Activated CD8-positive, alpha-beta memory T cell treated with anti-CD3 and anti-CD28 coated beads, Interleukin-2, amount 10 ng/mL, durations not matched to agents 7 days and 5 days (primary cell): ENCODE data around the gene ZNF124. TPM values are rescaled to one million over a fixed set of nuclear protein-coding genes. Genes with fewer than 3 reads are reported as not detected.

Experiments used
- ATAC-seq: fragments of 150-1000 bp; cut with Tn5 transposase; one replicate; pipeline ENCODE4 v1.10.0; 2021; ENCODE audit warnings: moderate library complexity
- CTCF ChIA-PET: fragments of 350-600 bp; sonication (Branson Sonifier 250); formaldehyde crosslinking; loops from one replicate; lab custom pipeline; 2021; ENCODE audit warnings: antibody characterized with exemption; lab: Charles Lee
- DNase-seq: peaks from one replicate; pipeline ENCODE4 v3.0.0-alpha.2; 2020
- H3K27ac Mint-ChIP-seq: one replicate; pipeline ENCODE4 v1.8.0; 2021; ENCODE audit warnings: mild to moderate bottlenecking, mixed read lengths
- H3K27me3 Mint-ChIP-seq: one replicate; pipeline ENCODE4 v1.8.0; 2021; ENCODE audit warnings: mixed read lengths
- H3K36me3 Mint-ChIP-seq: one replicate; pipeline ENCODE4 v1.8.0; 2021; ENCODE audit warnings: mild to moderate bottlenecking, mixed read lengths
- H3K4me1 Mint-ChIP-seq: one replicate; pipeline ENCODE4 v1.8.0; 2021; ENCODE audit warnings: mixed read lengths
- H3K4me3 Mint-ChIP-seq: one replicate; pipeline ENCODE4 v1.8.0; 2021; ENCODE audit warnings: mild to moderate bottlenecking, moderate library complexity, mixed read lengths
- H3K9me3 Mint-ChIP-seq: one replicate; pipeline ENCODE4 v1.8.0; 2022; ENCODE audit warnings: low read depth, mixed read lengths
- microRNA-seq: library from miRNA; unstranded; fragments of <30 nt; microRNA quantifications from one replicate; pipeline ENCODE4 v1.2.0, GENCODE V29; 2022
- total RNA-seq, 2 experiments: library from RNA; stranded (reverse); gene quantifications; one replicate each; pipeline ENCODE4 v1.2.3, GENCODE V29; 2021

The ZNF124 gene
- total RNA-seq, 2 experiments from 2014 or later, result 15.0 to 18.6 TPM

DNA sequence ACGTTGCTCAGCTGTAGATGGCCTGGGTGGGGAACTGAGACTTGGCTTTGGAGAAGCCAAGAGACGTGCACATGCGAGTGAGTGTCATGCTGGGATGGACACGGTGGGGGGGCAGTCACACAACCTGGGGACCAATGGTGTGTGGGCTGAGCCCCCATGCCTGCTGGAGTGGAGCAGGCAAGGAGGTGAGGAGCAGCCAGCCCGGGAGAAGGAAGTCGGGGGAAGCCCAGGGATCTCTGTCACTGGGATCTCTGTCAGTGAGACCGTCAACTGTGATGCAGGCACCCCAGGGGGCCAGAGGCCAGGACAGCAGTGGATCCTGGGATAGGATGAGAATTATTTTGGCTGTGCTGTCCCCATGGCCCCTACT lies 56.7 kb downstream of the ZNF124 start:
- peaks cover 22% of the 10 kb centered on the region for H3K27me3 Mint-ChIP-seq
- CTCF ChIA-PET, result no interaction called here
- peaks cover 6% of the 10 kb centered on the region for H3K4me1 Mint-ChIP-seq
- no peak overlapping the region for H3K4me3 Mint-ChIP-seq
- no peak for ATAC-seq
- H3K36me3 Mint-ChIP-seq, result peaks cover 5% of the 10 kb centered on the region
- DNase-seq, result no peak
- no peaks in the 10 kb centered on the region for H3K9me3 Mint-ChIP-seq
- no peak overlapping the region for H3K27ac Mint-ChIP-seq

DNA sequence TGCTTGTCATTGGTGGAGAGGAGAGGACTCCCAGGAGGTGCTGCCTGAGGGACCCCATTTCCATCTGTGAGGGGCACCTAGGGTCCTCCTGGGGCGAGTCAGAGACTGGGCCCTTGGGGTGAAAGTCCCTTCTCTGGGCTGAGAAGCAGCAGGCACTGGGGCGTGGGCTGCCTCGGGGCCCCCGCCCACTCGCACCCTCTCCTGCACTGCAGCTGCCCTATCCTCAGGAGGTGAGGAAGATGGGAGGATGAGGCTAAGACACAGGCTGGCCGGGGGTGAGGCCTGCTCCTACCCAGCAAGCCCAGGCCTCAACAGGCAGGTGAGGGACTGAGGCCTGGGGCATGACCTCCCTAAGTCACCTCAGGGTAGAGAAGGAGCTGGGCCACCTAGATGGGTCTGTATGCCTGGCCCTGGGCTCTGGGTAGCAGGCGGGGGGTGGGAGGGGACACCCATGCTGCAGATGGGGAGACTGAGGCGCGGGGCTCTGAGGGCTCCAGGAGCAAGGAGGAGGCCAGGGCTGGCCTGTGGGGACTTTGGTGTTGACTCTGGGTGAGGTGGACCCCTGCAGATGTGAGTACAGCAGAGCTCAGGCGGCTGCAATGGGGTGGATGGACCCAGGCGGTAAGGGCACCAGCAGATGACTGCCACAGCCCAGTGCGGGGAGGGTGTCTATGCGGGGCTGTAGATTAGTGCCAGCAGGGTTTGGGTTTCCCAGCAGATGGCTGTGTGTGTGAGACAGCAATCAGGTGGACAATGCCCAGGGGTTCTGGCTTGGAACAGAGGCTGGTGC lies 57.3 kb downstream of the ZNF124 start:
- ATAC-seq (no peak), DNase-seq (no peak)
- peaks cover 6% of the 10 kb centered on the region for H3K4me1 Mint-ChIP-seq
- H3K27me3 Mint-ChIP-seq, result peaks cover 27% of the 10 kb centered on the region
- H3K36me3 Mint-ChIP-seq, result peaks cover 5% of the 10 kb centered on the region
- no peak overlapping the region for H3K27ac Mint-ChIP-seq
- CTCF ChIA-PET, result no interaction called here
- H3K9me3 Mint-ChIP-seq, result no peaks in the 10 kb centered on the region
- no peak overlapping the region for H3K4me3 Mint-ChIP-seq

- H3K4me3 Mint-ChIP-seq, result no peak overlapping the region
- H3K27me3 Mint-ChIP-seq, result peaks cover 35% of the 10 kb centered on the region
- DNase-seq (no peak), ATAC-seq (no peak)
- peaks cover 5% of the 10 kb centered on the region for H3K36me3 Mint-ChIP-seq
- H3K9me3 Mint-ChIP-seq, result no peaks in the 10 kb centered on the region
- peaks cover 6% of the 10 kb centered on the region for H3K4me1 Mint-ChIP-seq
- H3K27ac Mint-ChIP-seq, result no peak overlapping the region
- CTCF ChIA-PET, result no interaction called here
Measured at GRCh38 chr1:247113733-247114271, 58.0 kb downstream of the ZNF124 start.

DNA sequence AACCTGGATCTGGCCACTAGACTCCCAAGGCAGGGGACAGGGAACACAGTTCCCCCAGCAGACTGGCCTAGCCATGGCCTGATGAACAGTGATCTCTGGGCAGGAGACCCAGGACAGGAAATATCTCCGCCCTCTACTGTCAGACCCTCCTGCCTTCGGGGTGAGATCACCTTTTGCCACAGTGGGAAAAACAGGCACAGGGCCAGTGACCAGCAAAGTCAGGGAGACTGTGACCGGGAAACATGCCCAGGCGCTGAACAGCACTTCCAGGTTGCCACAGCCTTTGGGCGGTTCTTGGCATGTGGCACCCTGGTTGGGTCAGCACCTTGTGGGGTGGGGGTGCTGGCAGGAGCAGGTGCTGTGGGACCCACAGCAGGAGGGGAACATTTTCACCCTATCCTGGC lies 58.7 kb downstream of the ZNF124 start:
- Mint-ChIP-seq H3K27me3 (peaks cover 42% of the 10 kb centered on the region), H3K27ac (no peak overlapping the region), H3K4me1 (peaks cover 6% of the 10 kb centered on the region), H3K4me3 (no peak overlapping the region), H3K36me3 (peaks cover 5% of the 10 kb centered on the region), H3K9me3 (peaks cover 2% of the 10 kb centered on the region)
- DNase-seq (no peak), ATAC-seq (no peak)
- CTCF ChIA-PET, result no interaction called here

DNA sequence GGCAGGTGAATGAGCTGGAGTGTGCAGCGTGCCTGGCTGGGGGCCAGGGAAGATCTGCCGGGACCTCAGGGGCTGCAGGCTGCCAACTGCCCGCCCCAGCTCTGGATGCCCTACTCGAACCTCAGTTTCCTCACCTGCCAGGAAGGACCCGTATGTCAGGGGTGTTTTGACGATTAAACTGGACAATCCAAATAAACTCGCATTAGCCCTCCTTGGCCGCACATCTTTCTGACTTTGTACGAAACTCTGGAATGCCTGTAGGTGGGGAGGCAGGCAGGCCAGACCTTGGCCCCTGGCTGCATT lies 59.4 kb downstream of the ZNF124 start:
- peaks cover 3% of the 10 kb centered on the region for H3K9me3 Mint-ChIP-seq
- DNase-seq (no peak), ATAC-seq (no peak)
- CTCF ChIA-PET, result no interaction called here
- peaks cover 6% of the 10 kb centered on the region for H3K4me1 Mint-ChIP-seq
- H3K36me3 Mint-ChIP-seq, result peaks cover 5% of the 10 kb centered on the region
- no peak overlapping the region for H3K27ac Mint-ChIP-seq
- H3K4me3 Mint-ChIP-seq, result no peak overlapping the region
- H3K27me3 Mint-ChIP-seq, result peaks cover 48% of the 10 kb centered on the region

GRCh38 chr1:247111700-247112478 lies 59.9 kb downstream of the ZNF124 start:
- no peak for DNase-seq
- no peak overlapping the region for H3K4me3 Mint-ChIP-seq
- peaks cover 5% of the 10 kb centered on the region for H3K36me3 Mint-ChIP-seq

DNA sequence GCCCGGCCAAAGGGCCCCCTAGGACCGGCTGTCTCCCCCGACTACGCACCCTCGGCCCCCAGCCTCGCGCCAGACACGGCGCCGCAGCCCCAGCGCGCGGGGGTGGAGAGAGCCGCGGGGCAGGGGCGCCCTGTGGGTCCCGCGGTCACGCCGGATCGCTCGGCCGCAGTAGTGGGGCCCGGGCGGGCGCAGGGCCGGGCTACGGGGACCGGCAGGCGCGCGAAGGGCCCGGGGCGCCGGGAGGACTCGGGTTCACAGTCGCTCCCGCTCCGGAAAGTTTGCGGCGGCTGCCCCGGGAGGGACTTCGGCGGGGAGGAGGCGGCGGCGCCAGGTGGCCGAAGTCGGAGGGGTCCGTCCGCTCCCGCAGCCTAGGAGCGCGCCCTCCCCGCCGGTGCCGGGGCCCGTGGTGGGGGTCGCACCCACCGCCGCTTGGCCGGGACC lies 60.5 kb downstream of the ZNF124 start:
- H3K27me3 Mint-ChIP-seq, result peaks cover 54% of the 10 kb centered on the region
- no peak overlapping the region for H3K27ac Mint-ChIP-seq
- CTCF ChIA-PET, result no interaction called here
- ATAC-seq, result peak; percentile 41
- DNase-seq, result no peak
- peaks cover 5% of the 10 kb centered on the region for H3K36me3 Mint-ChIP-seq
- H3K4me1 Mint-ChIP-seq, result peaks cover 6% of the 10 kb centered on the region
- H3K4me3 Mint-ChIP-seq, result peak overlapping the region; percentile 54
- peaks cover 5% of the 10 kb centered on the region for H3K9me3 Mint-ChIP-seq

More at GRCh38 chr1:247111700-247112478, 59.9 kb downstream of the ZNF124 start:
- H3K9me3 Mint-ChIP-seq, result peaks cover 4% of the 10 kb centered on the region
- CTCF ChIA-PET, result no interaction called here
- peak; percentile 27 for ATAC-seq
- H3K4me1 Mint-ChIP-seq, result peaks cover 6% of the 10 kb centered on the region
- peaks cover 53% of the 10 kb centered on the region for H3K27me3 Mint-ChIP-seq
- H3K27ac Mint-ChIP-seq, result no peak overlapping the region

GRCh38 chr1:247110627-247111258 lies 61.1 kb downstream of the ZNF124 start:
- Mint-ChIP-seq H3K36me3 (peaks cover 5% of the 10 kb centered on the region), H3K4me1 (peaks cover 6% of the 10 kb centered on the region), H3K9me3 (peaks cover 6% of the 10 kb centered on the region), H3K4me3 (peak overlapping the region; percentile 54), H3K27me3 (peaks cover 57% of the 10 kb centered on the region), H3K27ac (peak overlapping the region; percentile 45)
- DNase-seq, result no peak
- CTCF ChIA-PET, result no interaction called here
- peak; percentile 25 for ATAC-seq

DNA sequence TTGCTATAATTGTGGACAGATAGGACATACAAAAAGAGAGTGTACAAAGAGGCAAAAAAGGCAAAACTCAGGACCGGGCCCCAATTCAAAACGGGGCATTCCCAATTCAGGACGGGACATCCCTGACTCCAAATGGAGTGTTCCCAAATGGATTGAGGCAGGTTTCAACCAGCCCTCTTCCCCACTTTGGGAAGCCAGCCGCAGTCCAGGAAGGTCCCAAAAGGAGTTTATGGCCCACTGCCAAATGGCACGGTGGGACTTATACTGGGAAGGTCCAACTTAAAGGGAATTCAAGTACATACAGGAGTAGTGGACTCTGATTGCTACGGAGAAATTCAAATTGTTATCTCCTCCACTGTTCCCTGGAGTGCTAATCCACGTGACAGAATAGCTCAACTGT lies 64.1 kb downstream of the ZNF124 start:
- H3K4me3 Mint-ChIP-seq, result no peak overlapping the region
- CTCF ChIA-PET, result interaction anchor here (0.6 kb wide), 1 partner anchor 199 kb away, joined by 3 read pairs; no protein-coding TSS in a partner anchor
- H3K9me3 Mint-ChIP-seq, result peaks cover 9% of the 10 kb centered on the region
- peaks cover 14% of the 10 kb centered on the region for H3K36me3 Mint-ChIP-seq
- H3K27ac Mint-ChIP-seq, result no peak overlapping the region
- H3K4me1 Mint-ChIP-seq, result peaks cover 16% of the 10 kb centered on the region
- H3K27me3 Mint-ChIP-seq, result peaks cover 47% of the 10 kb centered on the region
- no peak for DNase-seq
- no peak for ATAC-seq

- peaks cover 41% of the 10 kb centered on the region for H3K27me3 Mint-ChIP-seq
- DNase-seq (no peak), ATAC-seq (no peak)
- H3K4me3 Mint-ChIP-seq, result no peak overlapping the region
- H3K4me1 Mint-ChIP-seq, result peaks cover 20% of the 10 kb centered on the region
- H3K27ac Mint-ChIP-seq, result no peak overlapping the region
- peaks cover 31% of the 10 kb centered on the region for H3K36me3 Mint-ChIP-seq
- H3K9me3 Mint-ChIP-seq, result peaks cover 21% of the 10 kb centered on the region
- CTCF ChIA-PET, result no interaction called here
Measured at GRCh38 chr1:247105966-247106365, 65.9 kb downstream of the ZNF124 start.

Small RNAs within 50 kb of the gene (microRNA-seq; reads per million reads assigned to microRNA genes)
- not detected for gene MIR3916

Other genes with a start within 250 kb of the ZNF124 start
- gene AHCTF1, start 240.1 kb downstream of the ZNF124 start, total RNA-seq, result 10 to 100 TPM; 30.4 to 37.1 TPM
- gene ZNF695, start 164.0 kb downstream of the ZNF124 start, total RNA-seq, result under 1 TPM; 0.23 to 0.82 TPM
- 1 to 10 TPM; 1.0 to 1.3 TPM for gene ZNF670, start 93.2 kb downstream of the ZNF124 start, total RNA-seq
- gene ZNF669, start 67.7 kb downstream of the ZNF124 start, total RNA-seq, result 1 to 10 TPM; 8.2 to 9.2 TPM
- gene VN1R5, start 84.1 kb upstream of the ZNF124 start, total RNA-seq, result not detected
- gene ZNF496, start 159.8 kb upstream of the ZNF124 start, total RNA-seq, result 10 to 100 TPM; 19.5 to 20.7 TPM
- under 1 TPM; 0.33 to 0.44 TPM for gene NLRP3, start 244.2 kb upstream of the ZNF124 start, total RNA-seq